Osteoblast (primary cell): ENCODE results near the gene GRIN3B. TPM values are rescaled to one million over a fixed set of nuclear protein-coding genes. Genes with fewer than 3 reads are reported as not detected.

Experiments
- DNase-seq: peaks from one replicate; pipeline ENCODE4 v3.0.0; 2011; ENCODE audit warnings: low spot score, mixed read lengths; ENCODE audit not compliant: insufficient read length; ENCODE audit errors: missing footprints
- H2AFZ ChIP-seq: 2 replicates; pipeline ENCODE4 v1.6.0; 2011; ENCODE audit warnings: mild to moderate bottlenecking, low read length
- H3K27ac ChIP-seq: 2 replicates; pipeline ENCODE4 v1.5.1; 2011; ENCODE audit warnings: mild to moderate bottlenecking, low read depth, low read length, moderate library complexity
- H3K27me3 ChIP-seq: 2 replicates; pipeline ENCODE4 v1.6.0; 2012; ENCODE audit warnings: mild to moderate bottlenecking, control low read depth, inconsistent platforms, low read length, moderate library complexity; ENCODE audit not compliant: insufficient read depth
- H3K36me3 ChIP-seq: 2 replicates; pipeline ENCODE4 v1.5.1; 2011; ENCODE audit warnings: mild to moderate bottlenecking, low read length, control low read depth, moderate library complexity; ENCODE audit not compliant: insufficient read depth
- H3K4me1 ChIP-seq: 2 replicates; pipeline ENCODE4 v1.5.1; 2011; ENCODE audit warnings: mild to moderate bottlenecking, low read length, control low read depth, moderate library complexity; ENCODE audit not compliant: insufficient read depth
- H3K4me2 ChIP-seq: 2 replicates; pipeline ENCODE4 v1.6.0; 2011; ENCODE audit warnings: mild to moderate bottlenecking, low read length; ENCODE audit not compliant: insufficient read depth
- H3K4me3 ChIP-seq: fragments of 200-600 bp; sonication (generic); 3 replicates; pipeline ENCODE4 v1.5.1; 2012; ENCODE audit warnings: mild to moderate bottlenecking, low read length, inconsistent platforms; ENCODE audit not compliant: insufficient read depth
- H3K79me2 ChIP-seq: 2 replicates; pipeline ENCODE4 v1.6.0; 2012; ENCODE audit warnings: mild to moderate bottlenecking, low read length, control low read depth, inconsistent platforms; ENCODE audit not compliant: insufficient read depth
- H3K9me3 ChIP-seq: 2 replicates; pipeline ENCODE4 v1.5.1; 2011; ENCODE audit warnings: low read depth, low read length, control low read depth
- H4K20me1 ChIP-seq: 2 replicates; pipeline ENCODE4 v1.6.0; 2012; ENCODE audit warnings: mild to moderate bottlenecking, low read length, control low read depth; ENCODE audit not compliant: insufficient read depth
- CTCF ChIP-seq: IDR thresholded peaks from 2 replicates; pipeline ENCODE4 v1.5.1; 2011; ENCODE audit warnings: mild to moderate bottlenecking, low read depth, low read length, moderate library complexity; ENCODE audit errors: extremely low read depth
- total RNA-seq: library from RNA; depleted of rRNA; stranded (reverse); fragments of >200 nt; gene quantifications from 2 replicates; pipeline ENCODE4 v1.2.3, GENCODE V29; 2012

GRIN3B gene
- total RNA-seq, 1 donor = not detected

DNA sequence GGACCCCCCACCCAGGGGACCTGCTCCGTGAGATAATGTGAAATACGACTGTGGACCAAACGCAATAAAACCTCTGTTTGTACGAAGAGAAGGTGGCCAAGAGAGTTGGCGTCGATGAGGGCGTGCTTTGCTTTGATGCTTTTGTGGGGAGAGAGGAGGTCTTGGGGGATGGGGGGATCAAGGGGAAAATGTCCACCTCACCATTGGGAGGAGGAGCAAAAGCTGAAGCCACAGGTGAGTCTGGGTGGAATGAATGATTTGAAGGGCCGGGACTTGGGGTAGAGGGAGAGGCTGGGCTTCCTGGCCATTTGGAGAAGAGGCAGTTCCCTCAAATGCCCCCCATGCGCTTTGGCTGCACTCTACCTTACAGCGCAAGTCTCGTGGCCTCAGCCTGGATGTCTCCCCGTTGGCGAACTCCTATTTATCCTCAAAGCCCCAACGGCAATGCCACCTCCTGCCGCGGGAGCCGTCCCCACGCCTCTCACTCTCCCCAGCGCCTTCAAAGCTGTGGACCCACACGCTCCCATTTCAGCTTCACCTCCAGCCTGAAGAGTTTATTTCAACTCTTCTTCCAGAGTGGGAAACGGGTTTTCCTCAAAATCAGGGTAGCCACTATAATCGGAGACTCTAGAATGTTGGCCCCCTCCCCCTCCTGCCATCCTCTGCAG is 38.9 kb downstream of the GRIN3B start:
- Histone ChIP-seq H3K4me2 (peak overlapping the region; percentile 80), H3K79me2 (peaks cover 4% of the 10 kb centered on the region), H3K4me1 (peaks cover 42% of the 10 kb centered on the region), H4K20me1 (peaks cover 31% of the 10 kb centered on the region), H3K27me3 (no peaks in the 10 kb centered on the region), H2AFZ (no peak overlapping the region), H3K4me3 (peak overlapping the region; percentile 68), H3K9me3 (no peaks in the 10 kb centered on the region), H3K36me3 (peaks cover 29% of the 10 kb centered on the region), H3K27ac (no peak overlapping the region)
- TF ChIP-seq CTCF = no peak
- DNase-seq = no peak

DNA sequence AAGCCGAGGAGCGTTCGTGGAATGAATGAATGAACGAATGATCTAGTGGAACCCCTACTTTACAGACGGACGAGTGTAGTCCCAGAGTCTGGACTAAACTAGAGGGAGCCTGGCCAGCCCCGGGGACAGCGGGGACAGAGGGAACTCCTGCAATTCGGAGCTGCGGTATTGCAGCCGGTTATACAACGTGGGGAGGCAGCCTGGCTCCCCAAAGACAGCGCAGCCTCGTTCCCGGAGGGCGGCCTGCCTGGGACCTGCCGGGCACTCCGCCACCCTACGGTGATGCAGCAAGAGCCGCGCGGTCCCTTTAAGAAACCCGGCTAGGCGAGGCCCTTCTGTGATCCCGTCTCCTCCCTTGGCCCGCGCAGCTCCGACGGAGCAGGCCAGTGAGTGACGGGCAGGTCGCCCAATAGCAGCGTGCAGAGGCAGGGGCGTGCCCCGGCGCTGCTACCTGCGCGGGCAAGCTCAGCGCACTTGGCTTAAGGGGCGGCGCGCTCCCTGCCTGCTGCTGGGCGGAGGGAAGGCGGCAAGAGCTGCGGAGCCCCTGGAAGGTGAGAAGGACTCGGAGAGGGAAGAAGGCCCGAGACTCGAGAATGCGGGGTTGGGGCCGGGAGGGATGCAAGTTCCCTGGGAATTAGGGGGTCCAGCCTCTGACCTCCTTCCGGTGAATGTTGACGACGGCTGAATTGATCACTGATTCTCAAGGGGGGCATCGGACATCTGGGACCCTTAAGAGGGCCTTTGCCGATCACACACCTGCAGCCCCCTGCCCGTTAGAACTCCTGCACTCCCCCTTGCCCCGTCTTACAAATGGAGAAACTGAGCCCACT is 39.6 kb downstream of the GRIN3B start, which contains the start of gene ABCA7:
Gene ABCA7 (plus strand): TSS at position 462 of the 830 bp plus-strand sequence. CDS start 1,255 bp downstream, outside the sequence.
- H3K4me2 ChIP-seq = peak within 1 kb of the TSS; percentile 80
- peak within 1 kb of the TSS; percentile 68 for H3K4me3 ChIP-seq
- H3K4me1 ChIP-seq = peaks cover 42% of the 10 kb centered on the region
- no peaks in the 10 kb centered on the region for H3K27me3 ChIP-seq
- peaks cover 31% of the 10 kb centered on the region for H4K20me1 ChIP-seq
- DNase-seq = peak; percentile 98
- H3K9me3 ChIP-seq = no peaks in the 10 kb centered on the region
- peaks cover 29% of the 10 kb centered on the region for H3K36me3 ChIP-seq
- peaks cover 4% of the 10 kb centered on the region for H3K79me2 ChIP-seq
- H3K27ac ChIP-seq = peak within 1 kb of the TSS; percentile 24
- no peak for TF ChIP-seq CTCF
- H2AFZ ChIP-seq = peak within 1 kb of the TSS; percentile 41

DNA sequence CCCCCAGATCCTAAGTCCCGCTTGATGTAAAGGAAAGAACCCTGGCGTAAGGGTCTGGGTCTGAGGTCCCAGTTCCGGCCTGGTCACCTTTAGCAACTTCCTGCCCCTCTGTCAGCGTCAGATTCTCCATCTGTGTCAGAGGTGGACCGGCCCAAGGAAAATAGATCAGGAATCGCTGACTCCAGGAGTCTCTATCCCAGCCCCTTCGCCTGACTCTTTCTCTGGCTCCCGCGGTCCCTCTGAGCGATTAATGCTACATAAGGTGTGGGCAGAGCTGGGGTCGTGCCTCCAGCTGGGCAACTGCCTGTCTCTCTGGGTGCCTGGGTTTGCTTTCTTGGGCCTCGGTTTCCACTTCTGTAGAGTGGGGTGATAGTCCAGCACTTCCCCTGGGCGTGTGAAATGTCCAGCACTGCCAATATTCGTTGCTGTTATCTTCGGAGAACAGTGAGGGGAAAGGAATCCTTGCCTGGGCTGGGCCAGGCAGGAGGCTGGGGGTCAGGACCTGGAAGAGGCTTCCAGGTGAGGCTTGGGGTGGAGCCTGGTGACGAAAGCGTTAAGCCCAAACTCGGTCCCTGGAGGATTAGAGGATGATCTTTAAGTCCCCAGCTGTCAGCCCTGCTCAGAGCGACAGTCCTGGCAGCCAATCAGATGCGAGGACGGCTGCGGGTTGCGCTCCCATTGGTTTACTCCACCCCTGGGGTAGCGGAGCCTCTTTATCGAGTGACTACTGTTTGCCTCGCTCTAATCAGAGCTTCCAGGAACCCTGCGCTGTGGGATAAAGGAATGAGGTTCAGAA is 40.5 kb downstream of the GRIN3B start:
- Histone ChIP-seq H3K27ac (peak overlapping the region; percentile 24), H3K4me1 (peaks cover 42% of the 10 kb centered on the region), H3K9me3 (no peaks in the 10 kb centered on the region), H2AFZ (peak overlapping the region; percentile 41), H3K36me3 (peaks cover 29% of the 10 kb centered on the region), H3K27me3 (no peaks in the 10 kb centered on the region), H3K4me3 (peak overlapping the region; percentile 68), H3K4me2 (peak overlapping the region; percentile 80), H4K20me1 (peaks cover 25% of the 10 kb centered on the region), H3K79me2 (no peaks in the 10 kb centered on the region)
- peak; percentile 100 for DNase-seq
- TF ChIP-seq CTCF = no peak
